GM18526 (cell line): Measurements from ENCODE around the gene CD36.

Source experiments
- POLR2A ChIP-seq: IDR thresholded peaks from 3 replicates; pipeline ENCODE4 v1.6.1; 2011; ENCODE audit not compliant: insufficient read length; ENCODE audit errors: extremely low read depth

The CD36 gene

DNA sequence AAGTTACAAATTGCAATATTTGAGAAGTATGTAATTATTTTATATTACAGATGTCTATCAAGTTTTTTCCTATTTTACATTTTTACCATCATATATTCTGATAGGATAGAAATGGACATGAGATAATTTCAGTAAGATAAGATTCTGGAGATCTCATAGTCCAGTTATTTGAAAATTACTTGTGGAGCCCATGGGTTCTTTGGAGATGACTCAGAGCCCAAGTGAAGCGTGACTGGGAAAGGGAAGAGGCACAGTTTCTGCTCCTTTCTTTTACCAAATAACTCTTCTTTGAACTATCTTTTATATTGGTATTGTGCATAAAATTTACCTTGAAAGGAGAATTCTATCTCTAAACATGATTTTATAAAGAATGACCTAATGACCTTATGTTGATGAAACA lies 2.4 kb downstream of the CD36 start:
- no peak for TF ChIP-seq POLR2A

DNA sequence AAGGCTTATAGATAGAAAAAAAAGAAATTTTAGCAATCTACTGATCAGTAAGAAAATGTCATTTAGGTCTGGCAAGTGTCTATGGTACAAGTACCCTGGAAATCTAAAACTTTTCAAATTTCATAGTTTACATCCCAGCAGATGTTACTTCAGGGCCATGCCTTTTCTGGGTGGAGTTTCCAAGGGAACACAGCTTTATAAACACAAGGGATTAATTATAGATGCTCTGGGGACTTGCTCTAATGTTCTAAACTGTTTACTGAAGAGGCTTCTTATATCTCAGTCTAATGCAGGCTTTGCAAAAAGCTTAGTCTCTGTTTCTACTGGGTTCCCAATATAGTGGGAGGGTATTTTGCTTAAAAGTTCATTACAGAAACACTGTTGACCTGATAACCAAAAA lies 3.1 kb downstream of the CD36 start:
- no peak for TF ChIP-seq POLR2A

DNA sequence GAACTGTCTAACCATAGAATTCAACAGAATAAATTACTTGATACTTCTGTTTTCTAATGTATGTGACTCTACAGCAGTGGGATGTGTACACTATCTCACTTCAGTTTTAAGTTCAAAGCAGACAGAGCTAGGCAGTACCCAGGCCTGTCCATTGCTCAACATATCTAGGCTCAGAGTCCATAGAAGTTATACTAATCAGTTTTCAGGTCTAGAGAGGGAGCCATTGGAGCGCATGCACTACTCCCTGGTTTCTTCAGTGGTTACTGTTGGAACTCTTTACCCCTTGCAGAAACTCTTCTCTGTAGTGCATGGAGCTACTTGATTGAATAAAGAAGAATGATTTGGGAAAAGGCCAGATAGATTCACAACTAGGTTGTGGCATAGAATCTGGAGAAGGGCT lies 4.4 kb downstream of the CD36 start:
- TF ChIP-seq POLR2A = no peak

DNA sequence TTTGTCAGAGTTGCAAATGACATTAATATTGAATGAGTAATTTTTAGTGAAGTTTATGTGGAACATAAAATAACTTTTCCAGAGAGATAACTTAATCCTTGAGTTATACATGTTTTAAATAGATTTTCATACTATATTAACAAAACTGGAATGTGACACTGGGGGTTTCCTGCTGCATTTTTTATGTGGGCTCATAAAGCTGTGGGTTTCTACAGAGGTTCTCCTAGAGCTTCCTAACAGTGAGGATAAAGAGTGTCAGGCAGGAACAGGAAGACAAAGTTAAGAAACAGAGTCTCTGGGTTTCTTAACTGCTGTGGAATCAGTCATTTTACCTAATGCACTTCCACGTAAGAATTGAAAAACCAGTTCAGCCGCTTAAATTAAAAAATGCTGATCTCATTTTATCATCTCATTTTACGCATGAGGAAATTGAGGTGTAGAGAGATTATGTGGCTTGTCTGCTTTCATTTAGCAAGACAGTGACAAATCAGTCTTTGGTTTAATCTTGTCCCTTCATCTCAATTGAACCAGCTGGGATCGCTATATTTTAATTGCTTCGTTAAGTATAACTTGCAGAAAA lies 5.0 kb downstream of the CD36 start:
- TF ChIP-seq POLR2A = no peak

DNA sequence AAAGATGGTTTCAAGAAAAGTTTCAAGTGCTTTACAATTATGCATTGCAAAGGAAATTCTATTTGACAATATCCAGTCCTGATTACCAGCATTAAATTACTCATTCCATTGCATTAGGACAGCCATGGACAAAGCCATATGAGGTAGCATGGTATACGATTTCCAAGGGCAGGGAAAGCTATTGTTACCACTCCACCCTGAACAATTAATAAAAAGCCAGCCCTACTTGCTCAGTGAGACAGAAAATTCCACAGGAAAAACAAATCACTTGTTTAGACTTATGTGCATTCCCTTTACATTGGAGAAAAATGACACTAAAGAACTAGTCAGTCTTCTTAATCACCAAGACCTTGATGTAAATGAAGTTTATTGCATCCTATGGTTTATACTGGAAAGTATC lies 5.6 kb downstream of the CD36 start:
- no peak for TF ChIP-seq POLR2A

DNA sequence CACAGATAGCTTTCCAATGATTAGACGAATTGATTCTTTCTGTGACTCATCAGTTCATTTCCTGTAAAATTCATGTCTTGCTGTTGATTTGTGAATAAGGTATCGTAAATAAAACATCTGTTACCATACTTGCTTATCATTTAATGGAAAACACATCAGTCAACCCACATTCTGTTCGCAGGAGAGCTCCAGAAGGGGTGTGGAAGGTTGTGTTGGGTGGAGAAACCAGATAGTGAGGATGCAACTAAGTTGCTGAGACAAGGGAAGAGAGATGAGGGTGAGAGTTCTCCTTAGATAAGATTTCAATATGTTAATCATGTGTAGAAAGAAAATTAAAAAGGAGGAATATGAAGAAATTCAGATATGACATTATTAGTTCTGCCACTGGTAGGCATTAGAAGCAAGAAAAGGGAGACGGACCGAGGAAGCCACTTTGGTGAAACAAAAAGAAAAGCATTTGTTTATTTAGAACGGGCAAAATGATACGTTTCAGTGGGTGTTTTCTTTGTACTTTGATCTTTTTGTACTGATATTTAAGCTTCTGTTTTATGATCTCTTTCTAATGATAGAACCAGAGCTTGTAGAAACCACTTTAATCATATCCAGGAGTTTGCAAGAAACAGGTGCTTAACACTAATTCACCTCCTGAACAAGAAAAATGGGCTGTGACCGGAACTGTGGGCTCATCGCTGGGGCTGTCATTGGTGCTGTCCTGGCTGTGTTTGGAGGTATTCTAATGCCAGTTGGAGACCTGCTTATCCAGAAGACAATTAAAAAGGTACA lies 7.8 kb downstream of the CD36 start:
- TF ChIP-seq POLR2A = no peak

DNA sequence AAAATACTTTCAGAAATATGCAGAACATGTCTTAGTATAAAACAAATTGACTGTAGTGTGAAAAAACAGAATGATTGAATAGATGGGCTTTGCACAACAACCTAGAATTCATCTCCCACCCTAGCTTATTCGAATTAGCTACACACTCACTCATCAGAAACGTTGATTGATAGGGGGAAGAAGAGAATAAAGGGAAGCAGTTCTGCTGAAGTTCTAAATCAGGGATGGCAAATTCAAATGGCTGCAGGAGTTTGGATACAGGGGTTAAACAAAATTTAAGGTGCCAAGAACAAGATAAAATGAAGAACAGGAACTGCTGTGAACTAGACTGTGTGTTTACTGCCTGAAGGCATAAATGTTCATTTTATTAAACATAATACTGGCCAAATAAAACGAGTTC lies 9.0 kb downstream of the CD36 start:
- no peak for TF ChIP-seq POLR2A

DNA sequence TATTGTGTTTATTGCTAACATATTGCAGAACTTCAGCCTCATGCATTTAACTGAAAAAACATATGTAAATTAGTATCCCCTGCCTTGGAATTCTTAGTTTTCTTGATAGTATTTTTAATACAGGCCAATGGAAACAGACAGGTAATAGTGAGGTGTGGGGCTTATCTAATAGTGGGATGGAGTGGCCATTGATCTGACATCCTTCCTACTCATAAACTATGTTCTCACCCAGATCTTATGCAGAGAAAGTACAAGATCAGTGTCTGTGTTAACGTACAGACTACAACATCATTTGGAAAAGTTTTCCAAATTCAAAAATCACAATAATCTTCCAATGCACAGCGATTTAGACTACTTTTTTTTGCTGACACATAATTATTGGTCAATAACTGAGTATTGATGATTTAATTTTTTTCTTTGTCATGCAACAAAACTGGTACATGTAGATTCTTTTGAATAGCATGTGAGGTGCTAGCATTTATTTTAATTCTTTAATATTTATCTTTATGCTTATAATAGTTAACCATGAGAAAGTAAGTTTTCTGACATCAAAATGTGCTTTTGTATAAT lies 9.7 kb downstream of the CD36 start:
- no peak for TF ChIP-seq POLR2A

DNA sequence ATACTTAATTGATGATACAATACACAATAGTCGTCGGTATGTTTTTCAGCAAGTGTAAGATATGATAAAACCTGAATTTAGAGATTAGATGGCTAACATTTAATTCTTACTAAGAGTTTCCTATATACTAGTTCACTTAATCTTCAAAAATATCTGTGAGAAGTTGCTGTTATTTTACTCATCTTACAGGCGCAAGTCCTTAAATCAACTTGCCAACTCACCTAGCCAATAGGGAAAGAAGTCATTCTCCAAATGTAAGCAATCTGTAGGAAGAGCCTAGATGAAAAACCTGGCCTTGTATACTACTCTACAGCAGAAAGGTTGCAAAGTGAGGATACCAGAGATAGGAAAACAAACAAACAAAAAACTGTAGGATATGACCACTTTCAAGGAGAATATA lies 10.6 kb downstream of the CD36 start:
- TF ChIP-seq POLR2A = no peak

DNA sequence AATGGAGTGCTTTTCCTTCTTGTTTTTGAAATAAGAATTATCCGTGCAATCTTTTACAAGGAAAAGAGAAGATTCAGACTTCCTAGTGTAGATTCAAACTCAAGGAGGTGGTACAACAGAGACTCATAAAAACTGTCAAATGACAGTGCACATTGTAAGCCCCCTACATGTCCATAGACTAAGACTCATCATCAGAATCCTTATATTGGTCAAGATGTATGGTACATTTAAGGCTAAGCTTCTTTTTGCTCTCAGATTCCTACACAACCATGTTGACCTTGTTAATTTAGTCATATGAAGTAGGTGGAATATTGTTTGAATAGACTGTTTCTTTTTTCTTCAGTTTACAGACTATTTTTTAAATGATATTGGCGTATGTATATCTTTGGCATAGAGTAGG lies 11.6 kb downstream of the CD36 start:
- TF ChIP-seq POLR2A = no peak

DNA sequence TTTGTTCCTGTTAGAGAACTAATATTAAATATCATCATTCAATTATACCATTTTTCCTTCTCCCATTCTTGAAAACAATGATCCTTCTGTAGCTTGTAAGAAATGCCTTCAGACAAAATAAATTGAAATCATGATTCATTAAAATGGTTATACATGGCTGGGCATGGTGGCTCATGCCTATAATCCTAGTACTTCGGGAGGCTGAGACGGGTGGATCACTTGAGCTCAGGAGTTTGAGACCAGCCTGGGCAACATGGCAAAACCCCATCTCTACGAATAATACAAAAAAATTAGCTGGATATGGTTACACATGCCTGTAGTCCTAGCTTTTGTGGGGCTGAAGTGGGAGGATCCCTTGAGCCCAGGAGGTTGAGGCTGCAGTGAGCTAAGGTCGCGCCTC lies 13.0 kb downstream of the CD36 start:
- no peak for TF ChIP-seq POLR2A

DNA sequence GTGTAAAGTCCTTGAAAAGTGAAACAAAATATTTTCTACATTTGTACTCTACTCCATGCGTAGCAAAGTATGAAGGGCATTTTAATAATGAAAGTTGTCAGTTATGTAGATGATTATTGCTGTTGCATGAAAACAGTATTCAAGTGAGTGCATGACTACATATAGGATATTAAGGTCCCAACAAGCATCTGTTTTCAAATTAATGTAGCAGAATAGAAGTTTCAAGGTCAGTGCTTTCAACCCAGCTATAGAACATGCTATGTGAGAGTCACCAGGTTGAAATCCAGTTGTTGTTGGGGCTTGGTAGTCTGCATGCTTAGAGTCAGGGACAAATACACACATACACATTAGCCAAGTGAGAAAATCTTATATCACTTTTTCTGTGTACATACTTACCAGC lies 14.8 kb downstream of the CD36 start:
- TF ChIP-seq POLR2A = no peak

DNA sequence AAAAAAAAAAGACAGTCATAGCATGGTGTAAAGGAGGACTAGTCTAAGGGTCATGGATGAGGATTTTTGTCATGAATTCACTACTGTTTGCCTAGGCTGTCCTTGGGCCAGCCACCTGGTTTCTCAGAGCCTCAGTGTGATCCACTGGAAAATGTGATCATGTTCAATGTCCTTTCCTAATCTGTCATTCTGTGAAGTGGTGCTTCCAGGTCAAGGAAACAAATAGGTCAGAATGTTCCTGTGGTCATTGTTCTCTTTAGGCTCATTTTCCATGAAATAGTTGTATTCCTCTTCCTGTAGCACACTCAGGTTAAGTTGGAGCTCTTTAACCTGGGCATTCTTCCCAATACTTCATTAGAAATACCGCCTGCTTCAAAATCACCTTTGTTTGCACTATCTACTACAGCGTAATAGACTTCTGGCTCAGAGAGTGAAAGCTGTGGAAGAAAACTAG lies 16.5 kb downstream of the CD36 start:
- no peak for TF ChIP-seq POLR2A

DNA sequence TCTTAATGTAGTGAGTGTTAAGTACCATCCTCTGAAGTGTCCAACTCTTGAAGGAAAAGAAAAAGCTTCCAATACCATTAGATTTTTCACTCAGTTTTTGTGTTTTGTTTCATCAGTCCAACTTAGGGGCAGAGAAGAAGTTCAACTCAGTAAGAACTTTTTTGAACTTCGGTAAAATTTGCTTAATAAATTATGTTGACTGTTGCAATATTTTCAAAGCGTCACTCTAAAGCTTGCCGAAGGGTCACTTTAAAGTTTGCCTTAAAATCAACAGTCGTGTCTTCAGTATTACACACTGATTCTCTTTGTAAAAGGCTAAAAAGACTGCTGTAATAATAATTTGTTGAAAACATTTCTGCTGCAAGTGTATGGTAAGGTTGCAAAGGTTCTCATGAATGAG lies 17.6 kb downstream of the CD36 start:
- no peak for TF ChIP-seq POLR2A

DNA sequence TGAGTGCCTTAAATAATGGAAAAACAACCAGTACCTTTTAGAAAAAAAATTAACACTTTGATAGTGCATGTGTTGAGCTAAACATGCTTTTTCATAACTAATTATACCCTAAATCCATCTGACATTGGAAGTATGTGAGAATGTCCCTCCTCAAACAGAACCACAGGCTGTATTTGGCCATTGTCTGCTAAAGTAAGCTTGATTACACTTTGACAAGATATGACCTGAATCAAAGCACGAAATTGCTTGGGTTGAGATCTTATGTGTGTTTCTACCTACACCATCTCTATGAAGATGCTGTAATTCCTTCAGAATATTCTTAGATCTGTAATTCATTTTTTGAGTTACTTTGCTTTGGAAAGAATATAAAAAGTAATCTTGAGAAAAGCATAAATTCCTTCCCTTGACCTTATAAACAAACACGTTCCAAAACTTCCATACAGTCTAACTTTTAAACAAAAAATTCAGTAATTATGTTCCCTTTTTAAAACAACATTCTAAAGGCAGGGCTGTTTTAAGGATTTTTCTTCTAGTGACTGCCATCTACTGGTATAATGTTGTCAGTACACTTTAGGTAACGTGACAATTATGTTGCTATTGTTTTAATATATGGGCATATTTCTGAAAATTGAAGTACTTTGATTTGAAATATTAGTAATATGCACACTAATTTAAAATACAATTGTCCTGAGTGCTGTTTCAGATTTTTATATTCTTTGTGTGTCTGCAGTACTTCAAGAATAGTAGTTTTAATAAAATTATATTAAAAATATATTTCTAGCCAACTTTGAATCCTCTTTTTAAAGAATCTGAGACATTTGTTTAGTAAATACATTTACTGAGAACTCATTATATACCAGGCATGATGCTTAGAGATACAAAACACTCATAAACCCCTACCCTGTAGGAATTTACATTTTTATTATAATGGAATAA lies 20.9 kb downstream of the CD36 start:
- no peak for TF ChIP-seq POLR2A
